Neural cell (in vitro differentiated cells): ENCODE results near the gene RSKR. TPM values are rescaled to one million over a fixed set of nuclear protein-coding genes. Genes with fewer than 3 reads are reported as not detected.

Experiments
- H2AFZ ChIP-seq: fragments of 200-600, 300-800 bp; sonication (generic), shearing (Covaris generic); 2 replicates; pipeline ENCODE4 v1.6.0; 2014; ENCODE audit warnings: low read depth, mild to moderate bottlenecking, antibody characterized with exemption, low read length, moderate library complexity
- H3F3A ChIP-seq: fragments of 200-600 bp; shearing (Covaris generic); 2 replicates; pipeline ENCODE4 v1.6.1; 2016; ENCODE audit warnings: mild to moderate bottlenecking, moderate library complexity, mixed read lengths, antibody characterized with exemption, low read length; ENCODE audit not compliant: insufficient read depth, poor library complexity, severe bottlenecking
- H3K27ac ChIP-seq: fragments of 200-600, 300-800 bp; sonication (generic), shearing (Covaris generic); 2 replicates; pipeline ENCODE4 v1.5.1; 2014; ENCODE audit warnings: mild to moderate bottlenecking, low read length, moderate library complexity
- H3K27me3 ChIP-seq: fragments of 300-800, 200-600 bp; sonication (generic), shearing (Covaris generic); 2 replicates; pipeline ENCODE4 v1.6.0; 2014; ENCODE audit warnings: mild to moderate bottlenecking, low read depth, low read length, moderate library complexity; ENCODE audit not compliant: insufficient read depth
- H3K36me3 ChIP-seq: fragments of 300-800, 200-600 bp; sonication (generic), shearing (Covaris generic); 2 replicates; pipeline ENCODE4 v1.5.1; 2014; ENCODE audit warnings: mild to moderate bottlenecking, antibody characterized with exemption, low read length, moderate library complexity; ENCODE audit not compliant: insufficient read depth
- H3K4me2 ChIP-seq: fragments of 300-800, 200-600 bp; sonication (generic), shearing (Covaris generic); 2 replicates; pipeline ENCODE4 v1.6.0; 2014; ENCODE audit warnings: mild to moderate bottlenecking, low read length
- H3K4me3 ChIP-seq: fragments of 300-800, 200-600 bp; sonication (generic), shearing (Covaris generic); 2 replicates; pipeline ENCODE4 v1.5.1; 2014; ENCODE audit warnings: mild to moderate bottlenecking, low read length, moderate library complexity
- H3K79me2 ChIP-seq: fragments of 200-600 bp; shearing (Covaris generic); replicated peaks from 2 replicates; pipeline ENCODE4 v1.6.0; 2014; ENCODE audit warnings: mild to moderate bottlenecking, low read length, moderate library complexity; ENCODE audit not compliant: insufficient read depth
- H3K9ac ChIP-seq: fragments of 300-800, 200-600 bp; sonication (generic), shearing (Covaris generic); 2 replicates; pipeline ENCODE4 v1.6.1; 2016; ENCODE audit warnings: mild to moderate bottlenecking, low read length, mixed read lengths
- H3K9me2 ChIP-seq: fragments of 200-600 bp; shearing (Covaris generic); 2 replicates; pipeline ENCODE4 v1.6.1; 2016; ENCODE audit warnings: mild to moderate bottlenecking, low read length, mixed read lengths; ENCODE audit not compliant: insufficient read depth
- H3K9me3 ChIP-seq: fragments of 200-600, 300-800 bp; sonication (generic), shearing (Covaris generic); 2 replicates; pipeline ENCODE4 v1.6.1; 2016; ENCODE audit warnings: mild to moderate bottlenecking, mixed run types, low read length, moderate library complexity, mixed read lengths
- H4K20me1 ChIP-seq: fragments of 200-600 bp; shearing (Covaris generic); 2 replicates; pipeline ENCODE4 v1.6.1; 2016; ENCODE audit warnings: mild to moderate bottlenecking, mixed run types; ENCODE audit not compliant: insufficient read depth
- EP300 ChIP-seq: fragments of 450-650 bp; conservative IDR thresholded peaks from 2 replicates; pipeline ENCODE4 v1.6.1; 2014; ENCODE audit warnings: antibody characterized with exemption, mild to moderate bottlenecking, moderate library complexity; ENCODE audit not compliant: poor library complexity, severe bottlenecking
- EZH2 ChIP-seq: fragments of 200-600, 300-800 bp; shearing (Covaris generic), sonication (generic); IDR thresholded peaks from 2 replicates; pipeline ENCODE4 v1.6.1; 2014; ENCODE audit warnings: antibody characterized with exemption, low read length, borderline replicate concordance, mild to moderate bottlenecking; ENCODE audit not compliant: insufficient read depth, poor library complexity, severe bottlenecking
- MXI1 ChIP-seq: fragments of 450-650 bp; conservative IDR thresholded peaks from 2 replicates; pipeline ENCODE4 v1.6.1; 2014; ENCODE audit warnings: antibody characterized with exemption, mild to moderate bottlenecking; ENCODE audit not compliant: poor library complexity, severe bottlenecking
- POLR2AphosphoS5 ChIP-seq: IDR thresholded peaks from 2 replicates; pipeline ENCODE4 v1.6.1; 2012
- RAD21 ChIP-seq: fragments of 450-650 bp; conservative IDR thresholded peaks from 2 replicates; pipeline ENCODE4 v1.6.1; 2014; ENCODE audit warnings: antibody characterized with exemption, mild to moderate bottlenecking, moderate library complexity
- SMC3 ChIP-seq: fragments of 450-650 bp; conservative IDR thresholded peaks from 2 replicates; pipeline ENCODE4 v1.6.1; 2014; ENCODE audit warnings: antibody characterized with exemption, mild to moderate bottlenecking, moderate library complexity; ENCODE audit not compliant: poor library complexity
- TAF1 ChIP-seq: IDR thresholded peaks from 2 replicates; pipeline ENCODE4 v1.6.1; 2012; ENCODE audit warnings: low read depth
- polyA plus RNA-seq: library from polyadenylated mRNA; depleted of rRNA; stranded (reverse); fragments of >200 nt; gene quantifications from 2 replicates; pipeline ENCODE4 v1.2.3, GENCODE V29; 2014
- TF ChIP-seq, protein P1 (sequence below): IDR thresholded peaks from 2 replicates; pipeline ENCODE4 v1.6.1; 2012; ENCODE audit warnings: borderline replicate concordance
- TF ChIP-seq, protein P2 (sequence below): fragments of 450-650 bp; IDR thresholded peaks from 2 replicates; pipeline ENCODE4 v1.5.1; 2014; ENCODE audit warnings: antibody characterized with exemption, mild to moderate bottlenecking, moderate library complexity; ENCODE audit not compliant: poor library complexity, severe bottlenecking

Gene RSKR
- polyA plus RNA-seq, 1 donor from 2014 or later: 47.5 TPM

DNA sequence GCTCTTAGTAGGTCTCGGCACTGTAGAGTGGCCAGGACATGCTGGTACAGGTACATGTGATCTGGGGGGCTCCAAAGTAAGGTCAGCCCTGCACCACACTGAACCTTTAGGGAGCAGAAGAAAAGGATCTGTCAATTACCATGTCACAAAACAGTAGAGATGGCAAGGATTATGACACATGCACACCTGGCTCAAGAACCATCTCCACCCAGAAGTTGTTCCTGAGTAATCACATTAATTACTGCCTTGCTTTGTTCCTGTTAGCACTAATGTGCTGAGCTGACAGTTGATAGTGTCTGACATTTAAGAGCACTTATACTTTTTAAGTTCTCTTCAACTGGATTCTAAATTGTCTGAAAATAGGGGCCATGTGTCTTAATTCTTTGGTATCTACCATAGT is 21.5 kb upstream of the RSKR start:
- TF ChIP-seq POLR2AphosphoS5 (no peak), EP300 (no peak), EZH2 (no peak), MXI1 (no peak), RAD21 (no peak), TAF1 (no peak), SMC3 (no peak)
- TF ChIP-seq, protein P1, sequence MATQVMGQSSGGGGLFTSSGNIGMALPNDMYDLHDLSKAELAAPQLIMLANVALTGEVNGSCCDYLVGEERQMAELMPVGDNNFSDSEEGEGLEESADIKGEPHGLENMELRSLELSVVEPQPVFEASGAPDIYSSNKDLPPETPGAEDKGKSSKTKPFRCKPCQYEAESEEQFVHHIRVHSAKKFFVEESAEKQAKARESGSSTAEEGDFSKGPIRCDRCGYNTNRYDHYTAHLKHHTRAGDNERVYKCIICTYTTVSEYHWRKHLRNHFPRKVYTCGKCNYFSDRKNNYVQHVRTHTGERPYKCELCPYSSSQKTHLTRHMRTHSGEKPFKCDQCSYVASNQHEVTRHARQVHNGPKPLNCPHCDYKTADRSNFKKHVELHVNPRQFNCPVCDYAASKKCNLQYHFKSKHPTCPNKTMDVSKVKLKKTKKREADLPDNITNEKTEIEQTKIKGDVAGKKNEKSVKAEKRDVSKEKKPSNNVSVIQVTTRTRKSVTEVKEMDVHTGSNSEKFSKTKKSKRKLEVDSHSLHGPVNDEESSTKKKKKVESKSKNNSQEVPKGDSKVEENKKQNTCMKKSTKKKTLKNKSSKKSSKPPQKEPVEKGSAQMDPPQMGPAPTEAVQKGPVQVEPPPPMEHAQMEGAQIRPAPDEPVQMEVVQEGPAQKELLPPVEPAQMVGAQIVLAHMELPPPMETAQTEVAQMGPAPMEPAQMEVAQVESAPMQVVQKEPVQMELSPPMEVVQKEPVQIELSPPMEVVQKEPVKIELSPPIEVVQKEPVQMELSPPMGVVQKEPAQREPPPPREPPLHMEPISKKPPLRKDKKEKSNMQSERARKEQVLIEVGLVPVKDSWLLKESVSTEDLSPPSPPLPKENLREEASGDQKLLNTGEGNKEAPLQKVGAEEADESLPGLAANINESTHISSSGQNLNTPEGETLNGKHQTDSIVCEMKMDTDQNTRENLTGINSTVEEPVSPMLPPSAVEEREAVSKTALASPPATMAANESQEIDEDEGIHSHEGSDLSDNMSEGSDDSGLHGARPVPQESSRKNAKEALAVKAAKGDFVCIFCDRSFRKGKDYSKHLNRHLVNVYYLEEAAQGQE: no peak
- TF ChIP-seq, protein P2, sequence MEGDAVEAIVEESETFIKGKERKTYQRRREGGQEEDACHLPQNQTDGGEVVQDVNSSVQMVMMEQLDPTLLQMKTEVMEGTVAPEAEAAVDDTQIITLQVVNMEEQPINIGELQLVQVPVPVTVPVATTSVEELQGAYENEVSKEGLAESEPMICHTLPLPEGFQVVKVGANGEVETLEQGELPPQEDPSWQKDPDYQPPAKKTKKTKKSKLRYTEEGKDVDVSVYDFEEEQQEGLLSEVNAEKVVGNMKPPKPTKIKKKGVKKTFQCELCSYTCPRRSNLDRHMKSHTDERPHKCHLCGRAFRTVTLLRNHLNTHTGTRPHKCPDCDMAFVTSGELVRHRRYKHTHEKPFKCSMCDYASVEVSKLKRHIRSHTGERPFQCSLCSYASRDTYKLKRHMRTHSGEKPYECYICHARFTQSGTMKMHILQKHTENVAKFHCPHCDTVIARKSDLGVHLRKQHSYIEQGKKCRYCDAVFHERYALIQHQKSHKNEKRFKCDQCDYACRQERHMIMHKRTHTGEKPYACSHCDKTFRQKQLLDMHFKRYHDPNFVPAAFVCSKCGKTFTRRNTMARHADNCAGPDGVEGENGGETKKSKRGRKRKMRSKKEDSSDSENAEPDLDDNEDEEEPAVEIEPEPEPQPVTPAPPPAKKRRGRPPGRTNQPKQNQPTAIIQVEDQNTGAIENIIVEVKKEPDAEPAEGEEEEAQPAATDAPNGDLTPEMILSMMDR: no peak
- H3K9ac ChIP-seq: no peak overlapping the region
- H3K27ac ChIP-seq: no peak overlapping the region
- H3F3A ChIP-seq: no peaks in the 10 kb centered on the region
- no peak overlapping the region for H3K4me3 ChIP-seq
- peaks cover 6% of the 10 kb centered on the region for H3K36me3 ChIP-seq
- H4K20me1 ChIP-seq: no peaks in the 10 kb centered on the region
- H3K9me3 ChIP-seq: no peaks in the 10 kb centered on the region
- H3K27me3 ChIP-seq: no peaks in the 10 kb centered on the region
- H3K79me2 ChIP-seq: peaks cover 6% of the 10 kb centered on the region
- H3K9me2 ChIP-seq: no peaks in the 10 kb centered on the region
- no peak overlapping the region for H3K4me2 ChIP-seq
- no peak overlapping the region for H2AFZ ChIP-seq

GRCh38 chr17:28634206-28634865 is 20.4 kb upstream of the RSKR start:
- TF ChIP-seq, protein P1: no peak
- TF ChIP-seq, protein P2: no peak
- no peak for TF ChIP-seq TAF1
- TF ChIP-seq EZH2: no peak
- TF ChIP-seq SMC3: no peak
- TF ChIP-seq POLR2AphosphoS5: no peak
- no peak for TF ChIP-seq MXI1
- no peak for TF ChIP-seq RAD21
- no peak for TF ChIP-seq EP300
- peaks cover 6% of the 10 kb centered on the region for H3K36me3 ChIP-seq
- H3K4me3 ChIP-seq: no peak overlapping the region
- H3K9me3 ChIP-seq: no peaks in the 10 kb centered on the region
- H3K9ac ChIP-seq: no peak overlapping the region
- H4K20me1 ChIP-seq: no peaks in the 10 kb centered on the region
- H3K27ac ChIP-seq: no peak overlapping the region
- H3K79me2 ChIP-seq: peaks cover 6% of the 10 kb centered on the region
- H3F3A ChIP-seq: no peaks in the 10 kb centered on the region
- H3K27me3 ChIP-seq: no peaks in the 10 kb centered on the region
- no peaks in the 10 kb centered on the region for H3K9me2 ChIP-seq
- no peak overlapping the region for H2AFZ ChIP-seq
- no peak overlapping the region for H3K4me2 ChIP-seq
